Muscle layer of duodenum (tissue), 2 donors: ENCODE results near the gene DEXI.
"Not testable (repeated sequence)": the region's sequence is repeated elsewhere in the genome, so short reads cannot be mapped to it uniquely, and the experiment has no call there.

Experiments
- H3K27ac ChIP-seq: one replicate; pipeline ENCODE4 v1.7.0; 2013; ENCODE audit warnings: mild to moderate bottlenecking, low read length
- H3K27me3 ChIP-seq: one replicate; pipeline ENCODE4 v1.7.0; 2013; ENCODE audit warnings: low read depth, mild to moderate bottlenecking, control low read depth, low read length
- H3K36me3 ChIP-seq, 2 donors: one replicate each; pipeline ENCODE4 v1.7.0; 2013; ENCODE audit warnings: low read length in 2 of 2, control low read depth in 1 of 2, mild to moderate bottlenecking in 1 of 2; ENCODE audit not compliant: insufficient read depth in 2 of 2, control insufficient read depth in 1 of 2
- H3K4me1 ChIP-seq, 2 donors: one replicate each; pipeline ENCODE4 v1.7.0; 2013; ENCODE audit warnings: low read length in 2 of 2, mild to moderate bottlenecking in 2 of 2, control low read depth in 1 of 2, moderate library complexity in 1 of 2; ENCODE audit not compliant: insufficient read depth in 2 of 2, control insufficient read depth in 1 of 2
- H3K4me3 ChIP-seq, 2 donors: one replicate each; pipeline ENCODE4 v1.7.0; 2013; ENCODE audit warnings: low read length in 2 of 2, low read depth in 1 of 2, mild to moderate bottlenecking in 1 of 2
- H3K9me3 ChIP-seq, 2 donors: one replicate each; pipeline ENCODE4 v1.7.0; 2013; ENCODE audit warnings: low read length in 2 of 2, control low read depth in 1 of 2, mild to moderate bottlenecking in 1 of 2; ENCODE audit not compliant: control insufficient read depth in 1 of 2
- donor health status: healthy.

DEXI gene

DNA sequence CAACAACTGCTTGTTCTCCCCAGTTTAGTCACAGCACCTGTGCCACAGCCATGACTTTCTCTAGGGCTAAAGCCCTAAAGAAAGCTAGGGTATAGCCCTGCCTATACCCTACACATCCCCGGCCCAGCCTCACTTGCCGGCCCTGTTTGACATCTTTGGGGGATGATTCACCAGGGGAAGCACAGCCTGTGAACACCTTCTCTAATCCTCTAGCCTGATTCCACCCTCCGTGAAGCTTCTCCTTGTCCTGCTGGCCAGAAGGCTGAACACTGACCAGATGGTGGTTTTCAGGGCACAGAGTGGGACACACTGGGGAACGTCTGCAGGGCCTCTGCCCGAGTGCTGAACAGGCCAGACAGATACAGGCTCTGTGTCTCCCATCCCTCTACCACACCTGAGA is 8.1 kb upstream of the DEXI start:
- Histone ChIP-seq H3K27me3 (no peaks in the 10 kb centered on the region), H3K4me1 (peaks cover 4 to 16% of the 10 kb centered on the region in 2 donors), H3K9me3 (no peaks in the 10 kb centered on the region), H3K36me3 (no peaks in the 10 kb centered on the region), H3K27ac (no peak overlapping the region), H3K4me3 (no peak overlapping the region)

DNA sequence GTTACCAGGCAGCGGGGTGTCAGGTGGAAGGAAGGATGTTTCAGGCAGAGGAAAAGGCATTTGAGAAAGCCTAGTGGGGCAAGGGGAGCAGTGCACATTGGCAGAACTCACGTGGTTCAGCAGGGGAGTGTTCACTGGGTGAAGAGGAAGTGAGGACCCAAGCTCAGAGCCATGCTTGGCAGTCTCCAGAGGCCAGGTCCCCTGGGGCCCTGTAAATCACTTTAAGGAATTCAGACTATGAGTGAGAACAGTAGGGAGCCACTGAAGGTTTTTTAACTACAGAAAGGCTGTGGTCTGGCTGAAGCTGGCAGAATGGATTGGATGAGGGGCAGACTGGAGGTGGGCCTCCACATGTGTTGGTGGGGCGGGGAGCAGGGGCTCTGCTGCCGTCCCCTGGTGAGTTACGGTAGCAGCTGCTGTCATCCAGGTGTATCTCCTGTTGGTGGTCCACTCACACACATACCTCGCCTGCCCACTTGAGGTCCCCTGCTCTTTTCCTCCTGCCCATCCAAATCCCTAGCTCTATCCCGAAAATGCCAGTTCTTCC is 7.2 kb upstream of the DEXI start:
- peaks cover 4 to 22% of the 10 kb centered on the region in 2 donors for H3K4me1 ChIP-seq
- no peaks in the 10 kb centered on the region for H3K36me3 ChIP-seq
- no peak overlapping the region for H3K27ac ChIP-seq
- H3K9me3 ChIP-seq = no peaks in the 10 kb centered on the region
- no peak overlapping the region for H3K4me3 ChIP-seq
- H3K27me3 ChIP-seq = no peaks in the 10 kb centered on the region

DNA sequence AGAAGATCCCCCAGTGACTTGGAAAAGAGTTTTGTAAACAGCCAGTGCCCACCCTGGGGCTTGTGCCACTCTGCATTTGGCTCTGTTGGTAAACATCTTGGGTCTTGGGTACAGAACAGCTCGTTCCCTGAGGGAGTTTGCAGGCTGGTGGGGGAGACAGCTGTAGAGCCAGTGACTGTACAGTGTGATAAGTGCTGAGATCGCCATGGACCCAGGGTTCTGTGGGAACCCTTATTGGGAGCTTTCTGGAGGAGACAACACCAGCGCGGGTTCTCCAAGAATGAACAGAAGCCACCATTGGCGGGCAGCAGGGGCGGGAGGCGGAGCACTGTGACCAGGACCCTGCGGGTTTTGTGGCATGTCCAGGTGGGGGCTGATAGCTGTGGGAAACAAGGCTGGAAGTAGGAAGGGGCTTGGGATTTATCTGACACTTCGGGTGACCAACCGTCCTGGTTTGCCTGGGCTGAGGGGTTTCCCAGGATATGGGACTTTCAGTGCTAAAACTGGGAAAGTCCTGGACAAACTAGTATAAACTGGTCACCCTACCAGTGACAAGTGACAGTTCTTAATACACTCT is 5.0 kb upstream of the DEXI start:
- H3K4me3 ChIP-seq = no peak overlapping the region
- H3K9me3 ChIP-seq = no peaks in the 10 kb centered on the region
- H3K27ac ChIP-seq = no peak overlapping the region
- H3K27me3 ChIP-seq = no peaks in the 10 kb centered on the region
- peaks cover 6 to 33% of the 10 kb centered on the region in 2 donors for H3K4me1 ChIP-seq
- H3K36me3 ChIP-seq = no peaks in the 10 kb centered on the region

DNA sequence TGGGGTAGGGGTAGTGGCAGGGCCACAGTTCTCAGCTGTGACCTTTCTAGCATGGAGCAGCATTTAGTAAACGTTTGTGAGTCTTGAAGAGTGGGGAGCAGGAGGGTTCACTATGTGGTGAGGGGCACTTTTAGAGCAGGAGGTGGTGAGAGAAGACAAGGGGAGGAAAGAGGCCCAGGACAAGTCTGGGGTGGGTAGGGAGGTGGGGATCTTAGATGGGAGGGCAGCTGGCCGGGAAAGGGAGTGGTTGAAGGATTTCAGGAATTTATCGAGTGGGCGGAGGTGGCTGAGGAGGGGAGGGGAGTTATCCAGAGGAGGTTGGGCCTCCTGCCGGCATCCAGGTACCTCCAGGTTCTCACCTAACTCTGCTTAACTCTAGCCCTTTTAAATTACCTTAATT is 4.0 kb upstream of the DEXI start:
- no peaks in the 10 kb centered on the region for H3K27me3 ChIP-seq
- peaks cover 6 to 31% of the 10 kb centered on the region in 2 donors for H3K4me1 ChIP-seq
- H3K9me3 ChIP-seq = no peaks in the 10 kb centered on the region
- no peak overlapping the region for H3K4me3 ChIP-seq
- no peaks in the 10 kb centered on the region for H3K36me3 ChIP-seq
- H3K27ac ChIP-seq = no peak overlapping the region

DNA sequence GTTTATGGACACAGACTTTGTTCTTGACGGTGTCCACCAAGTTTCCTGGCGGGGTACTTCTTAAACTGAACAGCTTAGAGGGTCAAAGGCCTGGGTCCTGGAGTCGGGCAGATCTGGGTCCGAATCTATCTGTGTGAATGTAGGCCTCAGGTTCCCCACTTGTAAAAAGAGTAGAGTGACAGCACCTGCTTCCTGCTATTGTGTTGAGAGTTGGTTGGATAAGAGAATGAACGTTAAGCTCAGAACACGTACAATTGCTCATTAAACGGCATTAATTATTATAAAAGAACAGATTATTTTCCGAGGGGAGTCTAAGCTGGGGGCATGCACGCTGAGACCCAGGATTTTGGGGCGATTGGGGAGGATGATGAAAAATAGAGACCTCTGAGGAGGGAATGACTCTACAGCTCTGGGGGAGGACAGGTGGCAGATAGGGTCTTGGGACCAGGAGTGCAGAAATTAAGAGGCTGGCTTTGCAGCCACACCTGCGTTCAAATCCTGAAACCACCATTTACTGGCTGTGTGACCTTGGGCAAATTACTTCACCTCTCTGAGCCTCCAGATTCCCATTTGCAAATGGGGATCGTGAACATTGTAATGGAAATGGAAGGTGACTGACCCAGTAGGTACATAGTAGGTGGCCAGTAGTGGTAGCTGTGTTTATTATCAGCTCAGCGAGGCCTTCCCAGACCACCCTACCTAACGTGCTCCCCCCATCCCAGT is 3.0 kb upstream of the DEXI start:
- peak overlapping the region; percentile 81 to 90 for H3K4me3 ChIP-seq
- peaks cover 11 to 41% of the 10 kb centered on the region in 2 donors for H3K4me1 ChIP-seq
- H3K36me3 ChIP-seq = no peaks in the 10 kb centered on the region
- no peak overlapping the region for H3K27ac ChIP-seq
- no peaks in the 10 kb centered on the region for H3K9me3 ChIP-seq
- no peaks in the 10 kb centered on the region for H3K27me3 ChIP-seq

DNA sequence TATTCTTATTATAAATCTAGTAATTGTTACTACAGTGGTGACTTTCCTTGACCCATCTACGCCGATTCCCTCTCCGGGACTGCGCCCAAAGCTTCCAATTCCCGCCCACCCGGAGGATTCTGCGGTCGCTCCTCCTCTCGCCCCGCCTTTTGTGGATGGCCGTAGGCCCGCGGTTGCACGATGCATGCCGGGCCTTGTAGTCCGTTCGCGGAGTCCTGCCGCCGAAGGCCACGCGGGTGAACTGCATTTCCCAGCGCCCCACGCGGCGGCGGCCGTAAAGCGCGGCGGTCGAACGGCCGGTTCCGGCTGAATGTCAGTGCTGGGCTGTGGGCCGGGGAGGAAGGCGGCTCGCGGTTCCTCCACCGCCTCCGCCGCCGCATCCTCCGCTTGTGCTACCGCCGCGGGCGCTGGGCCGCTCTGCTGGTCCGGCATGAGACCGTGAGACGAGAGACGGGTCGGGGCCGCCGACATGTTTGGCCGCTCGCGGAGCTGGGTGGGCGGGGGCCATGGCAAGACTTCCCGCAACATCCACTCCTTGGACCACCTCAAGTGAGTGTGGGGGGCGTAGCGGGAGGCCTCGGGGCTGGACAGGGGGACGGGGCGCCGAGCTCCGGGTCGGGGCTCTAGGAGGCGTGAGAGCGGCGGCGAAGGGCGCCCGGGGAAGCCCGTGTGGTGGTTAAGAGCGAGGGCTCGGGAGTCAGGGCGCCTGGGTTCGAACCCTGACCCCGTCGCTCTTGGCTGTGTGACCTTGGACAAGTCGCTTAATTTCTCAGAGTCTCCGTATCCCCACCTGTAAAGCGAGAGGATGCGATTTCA is 2.2 kb upstream of the DEXI start, which contains the start of gene CLEC16A:
TSS of gene CLEC16A (plus strand) at position 316 of the 816 bp plus-strand sequence. CDS start at position 470, 154 bp downstream.
- Histone ChIP-seq H3K4me3 (peak within 1 kb of the TSS; percentile 81 to 90), H3K36me3 (no peaks in the 10 kb centered on the region), H3K4me1 (peaks cover 19 to 48% of the 10 kb centered on the region in 2 donors), H3K27ac (peak within 1 kb of the TSS; percentile 70), H3K9me3 (no peaks in the 10 kb centered on the region), H3K27me3 (no peaks in the 10 kb centered on the region)

DNA sequence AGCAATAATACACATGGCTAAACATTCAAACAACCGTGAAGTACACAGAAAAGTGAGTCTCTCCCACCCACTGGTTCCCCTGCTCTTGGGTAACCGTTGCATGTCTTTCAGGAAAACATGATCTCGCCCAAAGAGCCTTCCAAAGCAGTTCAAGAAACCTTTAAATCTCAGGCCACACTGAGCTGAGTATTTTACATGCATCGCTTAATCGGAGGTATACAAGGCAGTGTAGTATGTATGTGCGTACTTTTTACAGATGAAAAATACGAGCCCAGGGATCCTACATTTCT is 741 bp upstream of the DEXI start:
- peaks cover 33 to 62% of the 10 kb centered on the region in 2 donors for H3K4me1 ChIP-seq
- peak overlapping the region; percentile 67 for H3K4me3 ChIP-seq
- no peaks in the 10 kb centered on the region for H3K9me3 ChIP-seq
- H3K27ac ChIP-seq = peak overlapping the region; percentile 70
- no peaks in the 10 kb centered on the region for H3K27me3 ChIP-seq
- no peaks in the 10 kb centered on the region for H3K36me3 ChIP-seq

DNA sequence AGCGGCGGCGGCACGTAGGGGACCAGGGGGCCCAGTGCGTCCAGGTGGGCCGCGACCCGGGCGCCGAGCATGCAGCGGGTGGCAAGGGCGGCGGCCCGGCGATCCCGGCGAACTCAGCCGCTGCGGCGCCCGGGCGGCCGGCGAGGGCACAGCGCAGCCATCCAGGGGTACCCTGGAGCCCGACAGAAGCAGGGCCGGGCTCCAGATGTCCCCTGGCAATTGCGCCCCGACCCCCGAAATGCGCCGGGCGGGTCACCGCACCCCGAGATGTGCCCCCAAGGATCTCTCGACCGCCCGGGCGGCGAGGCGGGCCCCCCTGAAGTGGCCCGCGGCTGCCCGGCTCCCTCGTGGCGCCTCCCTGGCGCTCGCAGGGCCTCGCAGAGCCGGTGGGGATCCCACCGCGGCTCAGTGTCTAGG is 325 bp downstream of the DEXI start:
- Histone ChIP-seq H3K4me1 (peaks cover 44 to 72% of the 10 kb centered on the region in 2 donors), H3K4me3 (peak overlapping the region in 1 of 2 donors; percentile 67)
- H3K27me3 ChIP-seq, H3K27ac ChIP-seq, H3K36me3 ChIP-seq, H3K9me3 ChIP-seq: not testable (repeated sequence)

DNA sequence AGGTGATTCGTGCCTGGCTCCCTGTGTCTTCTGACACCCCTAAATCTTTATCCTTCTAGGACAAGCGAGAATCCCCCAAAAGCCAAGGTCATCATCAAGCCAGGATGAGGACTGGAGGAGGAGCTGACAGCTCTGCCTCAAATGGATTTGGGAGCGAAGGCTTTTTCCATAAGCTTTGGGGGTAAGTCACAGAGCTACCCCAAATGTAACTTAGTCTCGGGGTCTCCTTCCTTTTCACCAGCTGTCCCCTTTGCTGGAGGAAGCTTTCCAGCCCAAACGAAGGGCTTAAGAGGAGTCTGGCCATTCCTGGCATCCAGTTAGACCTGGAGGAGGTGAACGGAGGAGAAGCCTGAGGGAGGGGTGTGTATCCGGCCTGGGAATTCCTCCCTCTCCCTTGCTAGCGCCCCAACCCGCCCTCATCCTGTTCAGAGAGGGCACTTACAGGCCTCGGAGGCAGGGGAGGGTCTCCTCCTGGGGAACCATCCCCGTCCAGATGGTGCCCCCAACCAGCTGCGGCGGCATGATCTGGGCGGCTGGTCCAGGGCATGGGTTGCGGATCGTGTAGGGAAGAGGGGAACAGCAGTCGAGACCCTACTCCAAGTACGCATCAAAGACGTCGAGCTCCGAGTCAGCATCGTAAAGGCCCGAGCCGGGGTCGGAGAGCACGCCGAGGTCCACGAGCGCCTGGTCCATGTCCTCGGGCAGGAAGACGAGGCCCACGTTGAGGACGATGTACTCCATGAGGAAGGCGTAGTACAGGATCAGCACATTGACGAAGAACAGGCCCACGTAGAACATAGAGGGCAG is 938 bp downstream of the DEXI start:
- peak overlapping the region; percentile 67 to 90 for H3K4me3 ChIP-seq
- no peaks in the 10 kb centered on the region for H3K36me3 ChIP-seq
- peak overlapping the region; percentile 64 for H3K27ac ChIP-seq
- no peaks in the 10 kb centered on the region for H3K9me3 ChIP-seq
- H3K27me3 ChIP-seq = no peaks in the 10 kb centered on the region
- peaks cover 49 to 75% of the 10 kb centered on the region in 2 donors for H3K4me1 ChIP-seq

DNA sequence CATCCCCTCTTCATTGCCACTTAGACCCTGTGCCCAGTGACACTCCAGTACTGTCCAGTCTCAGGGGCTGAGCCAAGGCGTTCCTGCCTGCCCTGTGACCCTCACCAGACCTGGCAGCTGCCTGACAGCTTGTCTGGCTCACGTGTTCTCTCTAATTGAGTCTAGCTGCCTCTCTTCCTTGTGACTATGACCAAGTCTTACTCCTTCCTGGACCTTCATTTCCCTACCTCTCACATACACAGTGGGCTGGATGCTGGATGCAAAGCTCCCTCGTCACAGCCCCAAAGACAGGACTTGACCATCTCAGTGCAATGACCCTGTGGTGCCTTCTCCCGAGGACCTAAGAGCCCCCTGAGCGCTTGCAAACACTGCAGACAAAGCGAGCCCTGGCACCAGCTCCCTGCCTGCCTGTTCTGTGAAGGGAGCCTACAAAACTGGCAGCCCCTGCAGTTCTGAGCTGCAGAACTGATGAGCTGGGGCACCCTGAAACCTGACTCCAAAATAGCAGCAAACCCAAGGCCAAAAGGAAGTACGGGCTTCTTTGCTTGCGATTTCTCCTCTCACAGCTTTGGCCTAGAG is 1.7 kb downstream of the DEXI start:
- Histone ChIP-seq H3K27ac (peak overlapping the region; percentile 64), H3K9me3 (no peaks in the 10 kb centered on the region), H3K4me3 (peak overlapping the region; percentile 67 to 90), H3K36me3 (no peaks in the 10 kb centered on the region), H3K4me1 (peaks cover 49 to 75% of the 10 kb centered on the region in 2 donors), H3K27me3 (no peaks in the 10 kb centered on the region)
